MM.1S (cell line): ENCODE measurements around the gene COL20A1.

ENCODE experiments used
- CTCF ChIP-seq: fragments of 300-600 bp; sonication (generic); IDR thresholded peaks from 2 replicates; pipeline ENCODE4 v1.5.1; 2016; ENCODE audit warnings: antibody characterized with exemption, low read length, mixed read lengths
- EZH2 ChIP-seq: fragments of 300-600 bp; sonication (generic); optimal IDR thresholded peaks from 2 replicates; pipeline ENCODE3; 2017; ENCODE audit warnings: low read depth, mild to moderate bottlenecking, antibody characterized with exemption, low read length, mixed read lengths

- TF ChIP-seq EZH2: no peak
- no peak for TF ChIP-seq CTCF
Observed at GRCh38 chr20:63286781-63287696, 5.9 kb upstream of the COL20A1 start.
